Stimulated activated CD4-positive, alpha-beta T cell treated with anti-CD3 and anti-CD28 coated beads, Interleukin-4, amount 100 ng/mL, for 24 hours (primary cell): ENCODE data around the gene FEZF2.

Source experiments
- DNase-seq: peaks from one replicate; pipeline ENCODE4 v3.0.0-alpha.2; 2020

Gene FEZF2

GRCh38 chr3:62373215-62373614 is at the start of gene FEZF2:
FEZF2 (minus strand) TSS chr3:62373550; CDS start chr3:62372868, 682 bp downstream.
- DNase-seq = no peak

GRCh38 chr3:62421207-62421606 is 47.9 kb upstream of the FEZF2 start:
- DNase-seq = no peak

- DNase-seq = no peak
Observed at GRCh38 chr3:62416144-62416543, 42.8 kb upstream of the FEZF2 start.

- no peak for DNase-seq
Observed at GRCh38 chr3:62415312-62415801, 42.0 kb upstream of the FEZF2 start.

- no peak for DNase-seq
Observed at GRCh38 chr3:62414786-62415185, 41.4 kb upstream of the FEZF2 start.

GRCh38 chr3:62413687-62414086 is 40.3 kb upstream of the FEZF2 start:
- DNase-seq = no peak

GRCh38 chr3:62406945-62407344 is 33.6 kb upstream of the FEZF2 start:
- no peak for DNase-seq

GRCh38 chr3:62405566-62405965 is 32.2 kb upstream of the FEZF2 start:
- DNase-seq = no peak

- no peak for DNase-seq
Observed at GRCh38 chr3:62405135-62405534, 31.8 kb upstream of the FEZF2 start.

- no peak for DNase-seq
Observed at GRCh38 chr3:62404321-62404720, 31.0 kb upstream of the FEZF2 start.

- no peak for DNase-seq
Observed at GRCh38 chr3:62403765-62404164, 30.4 kb upstream of the FEZF2 start.

- DNase-seq = no peak
Observed at GRCh38 chr3:62392626-62393292, 19.4 kb upstream of the FEZF2 start.

- no peak for DNase-seq
Observed at GRCh38 chr3:62387251-62387650, 13.9 kb upstream of the FEZF2 start.

GRCh38 chr3:62379321-62379798 is 6.0 kb upstream of the FEZF2 start:
- no peak for DNase-seq

GRCh38 chr3:62378921-62379320 is 5.6 kb upstream of the FEZF2 start:
- DNase-seq = no peak

GRCh38 chr3:62378311-62378789 is 5.0 kb upstream of the FEZF2 start:
- DNase-seq = no peak

- DNase-seq = no peak
Observed at GRCh38 chr3:62376906-62377877, 3.8 kb upstream of the FEZF2 start.

GRCh38 chr3:62376454-62376720 is 3.0 kb upstream of the FEZF2 start:
- DNase-seq = no peak

GRCh38 chr3:62375655-62376453 is 2.5 kb upstream of the FEZF2 start:
- DNase-seq = no peak

- DNase-seq = no peak
Observed at GRCh38 chr3:62374341-62375218, 1.2 kb upstream of the FEZF2 start.

- DNase-seq = no peak
Observed at GRCh38 chr3:62373714-62374333, 474 bp upstream of the FEZF2 start.
